MM.1S (cell line): ENCODE measurements around the gene SMC5.

Experiments
- DNase-seq: peaks from one replicate; pipeline ENCODE4 v3.0.0-alpha.2; 2015
- H2AFZ ChIP-seq: fragments of 300-600 bp; sonication (generic); 2 replicates; pipeline ENCODE4 v1.6.0; 2016; ENCODE audit warnings: antibody characterized with exemption, low read length
- H3F3A ChIP-seq: fragments of 300-600 bp; sonication (generic); 2 replicates; pipeline ENCODE4 v1.6.1; 2016; ENCODE audit warnings: mild to moderate bottlenecking, antibody characterized with exemption, low read length, moderate library complexity, mixed read lengths; ENCODE audit not compliant: insufficient read depth
- H3K27ac ChIP-seq: fragments of 300-600 bp; sonication (generic); 2 replicates; pipeline ENCODE4 v1.5.1; 2016; ENCODE audit warnings: mild to moderate bottlenecking, low read length
- H3K27me3 ChIP-seq: fragments of 300-600 bp; sonication (generic); replicated peaks from 2 replicates; pipeline ENCODE4 v1.6.0; 2016; ENCODE audit warnings: low read length; ENCODE audit not compliant: insufficient read depth
- H3K36me3 ChIP-seq: fragments of 300-600 bp; sonication (generic); replicated peaks from 2 replicates; pipeline ENCODE4 v1.6.1; 2016; ENCODE audit warnings: mild to moderate bottlenecking, low read length, mixed read lengths; ENCODE audit not compliant: insufficient read depth
- H3K4me1 ChIP-seq: fragments of 300-600 bp; sonication (generic); 2 replicates; pipeline ENCODE4 v1.6.1; 2016; ENCODE audit warnings: low read length, mixed read lengths
- H3K4me2 ChIP-seq: fragments of 300-600 bp; sonication (generic); 2 replicates; pipeline ENCODE4 v1.6.0; 2016; ENCODE audit warnings: low read depth, low read length
- H3K4me3 ChIP-seq: fragments of 300-600 bp; sonication (generic); 2 replicates; pipeline ENCODE4 v1.5.1; 2016; ENCODE audit warnings: low read length, mixed read lengths
- H3K79me2 ChIP-seq: fragments of 300-600 bp; sonication (generic); 2 replicates; pipeline ENCODE4 v1.6.1; 2016; ENCODE audit warnings: mixed run types, low read length, mixed read lengths
- H3K9ac ChIP-seq: fragments of 300-600 bp; sonication (generic); 2 replicates; pipeline ENCODE4 v1.6.1; 2016; ENCODE audit warnings: low read length, mixed read lengths
- H3K9me2 ChIP-seq: fragments of 300-600 bp; sonication (generic); replicated peaks from 2 replicates; pipeline ENCODE4 v1.6.1; 2016; ENCODE audit warnings: mild to moderate bottlenecking, low read length, mixed read lengths; ENCODE audit not compliant: insufficient read depth
- H3K9me3 ChIP-seq: fragments of 300-600 bp; sonication (generic); replicated peaks from 2 replicates; pipeline ENCODE4 v1.6.1; 2016; ENCODE audit warnings: mild to moderate bottlenecking, low read length, mixed read lengths; ENCODE audit not compliant: insufficient read depth
- H4K20me1 ChIP-seq: fragments of 300-600 bp; sonication (generic); 2 replicates; pipeline ENCODE4 v1.6.1; 2016; ENCODE audit warnings: mild to moderate bottlenecking, low read length, moderate library complexity, mixed read lengths; ENCODE audit not compliant: insufficient read depth
- CTCF ChIP-seq: fragments of 300-600 bp; sonication (generic); IDR thresholded peaks from 2 replicates; pipeline ENCODE4 v1.5.1; 2016; ENCODE audit warnings: antibody characterized with exemption, low read length, mixed read lengths
- EZH2 ChIP-seq: fragments of 300-600 bp; sonication (generic); optimal IDR thresholded peaks from 2 replicates; pipeline ENCODE3; 2017; ENCODE audit warnings: low read depth, mild to moderate bottlenecking, antibody characterized with exemption, low read length, mixed read lengths
- EZH2phosphoT487 ChIP-seq: fragments of 300-600 bp; sonication (generic); IDR thresholded peaks from 2 replicates; pipeline ENCODE4 v1.6.1; 2018; ENCODE audit warnings: antibody characterized with exemption, low read length

The SMC5 gene

GRCh38 chr9:70402213-70402612 is 143.4 kb downstream of the SMC5 start:
- no peaks in the 10 kb centered on the region for H4K20me1 ChIP-seq
- no peak for DNase-seq
- no peak overlapping the region for H3K27ac ChIP-seq
- no peaks in the 10 kb centered on the region for H3K9me3 ChIP-seq
- no peaks in the 10 kb centered on the region for H3K9me2 ChIP-seq
- H3F3A ChIP-seq, result peaks cover 6% of the 10 kb centered on the region; the same call in 1 of the 2 replicates
- H3K4me3 ChIP-seq, result no peak overlapping the region
- H3K27me3 ChIP-seq, result no peaks in the 10 kb centered on the region
- no peak overlapping the region for H3K4me2 ChIP-seq
- no peaks in the 10 kb centered on the region for H3K36me3 ChIP-seq
- TF ChIP-seq EZH2phosphoT487, result no peak
- no peak for TF ChIP-seq CTCF
- no peak for TF ChIP-seq EZH2
- H3K79me2 ChIP-seq, result 0 out of 2 replicates have a peak, but pooled peaks cover 6% of the 10 kb centered on the region
- peaks cover 7% of the 10 kb centered on the region; the same call in 1 of the 2 replicates for H3K4me1 ChIP-seq
- no peak overlapping the region for H2AFZ ChIP-seq
- H3K9ac ChIP-seq, result no peak overlapping the region

DNA sequence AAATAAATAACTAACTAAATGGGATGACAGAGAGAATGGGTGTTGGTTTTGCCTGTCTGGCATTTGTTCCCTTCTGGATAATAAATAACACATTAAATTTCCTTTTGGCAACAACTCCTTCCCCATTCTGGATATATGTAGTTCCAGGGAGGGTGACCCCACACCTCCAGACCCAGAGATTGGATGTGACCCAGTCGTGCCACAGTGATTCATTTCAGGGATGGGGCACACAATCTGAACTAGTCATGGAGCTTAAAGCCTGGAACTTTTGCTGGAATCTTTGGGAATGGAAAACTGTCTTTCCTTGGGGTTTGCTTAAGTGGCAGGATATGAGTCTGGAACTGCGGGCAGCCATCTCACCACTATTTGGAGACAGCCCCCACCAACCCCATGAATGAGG is 144.4 kb downstream of the SMC5 start:
- H3K4me1 ChIP-seq, result peaks cover 7% of the 10 kb centered on the region; the same call in 1 of the 2 replicates
- peaks cover 6% of the 10 kb centered on the region; the same call in 1 of the 2 replicates for H3F3A ChIP-seq
- DNase-seq, result no peak
- no peak overlapping the region for H3K4me3 ChIP-seq
- no peak overlapping the region for H2AFZ ChIP-seq
- H4K20me1 ChIP-seq, result no peaks in the 10 kb centered on the region
- H3K9me2 ChIP-seq, result no peaks in the 10 kb centered on the region
- TF ChIP-seq EZH2 (no peak), CTCF (no peak), EZH2phosphoT487 (no peak)
- no peaks in the 10 kb centered on the region for H3K27me3 ChIP-seq
- H3K4me2 ChIP-seq, result no peak overlapping the region
- H3K9ac ChIP-seq, result no peak overlapping the region
- 0 out of 2 replicates have a peak, but pooled peaks cover 6% of the 10 kb centered on the region for H3K79me2 ChIP-seq
- no peak overlapping the region for H3K27ac ChIP-seq
- H3K36me3 ChIP-seq, result no peaks in the 10 kb centered on the region
- H3K9me3 ChIP-seq, result no peaks in the 10 kb centered on the region

DNA sequence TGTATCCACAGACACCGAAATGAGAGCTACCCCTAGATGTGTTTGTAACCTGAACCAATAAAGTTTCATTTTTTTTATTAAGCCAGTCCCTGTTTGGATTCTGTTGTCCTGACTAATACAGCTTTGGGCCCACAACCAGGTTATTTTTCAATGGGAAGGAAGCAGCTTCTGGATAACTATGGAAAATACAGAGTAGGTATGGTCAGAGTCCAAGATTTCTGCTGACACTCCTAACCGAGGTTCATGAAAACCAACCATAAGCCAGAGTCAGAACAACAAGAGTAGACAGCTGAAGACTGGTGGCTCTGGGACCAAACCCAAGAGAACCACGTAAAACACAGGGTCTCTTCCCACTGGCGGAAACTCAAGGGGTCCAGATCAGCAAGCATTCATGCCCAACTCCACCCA is 144.8 kb downstream of the SMC5 start:
- no peak for DNase-seq
- TF ChIP-seq EZH2phosphoT487, result no peak
- TF ChIP-seq EZH2, result no peak
- no peak for TF ChIP-seq CTCF
- Histone ChIP-seq H3K79me2 (0 out of 2 replicates have a peak, but pooled peaks cover 6% of the 10 kb centered on the region), H3K36me3 (no peaks in the 10 kb centered on the region), H3K27me3 (no peaks in the 10 kb centered on the region), H3F3A (peaks cover 6% of the 10 kb centered on the region; the same call in 1 of the 2 replicates), H3K9me2 (no peaks in the 10 kb centered on the region), H3K27ac (no peak overlapping the region), H3K9me3 (no peaks in the 10 kb centered on the region), H3K4me2 (no peak overlapping the region), H3K4me1 (peaks cover 7% of the 10 kb centered on the region; the same call in 1 of the 2 replicates), H3K4me3 (no peak overlapping the region), H4K20me1 (no peaks in the 10 kb centered on the region), H2AFZ (no peak overlapping the region), H3K9ac (no peak overlapping the region)
